ENCODE data around the gene ACYP1. TPM values are rescaled to one million over a fixed set of nuclear protein-coding genes. Genes with fewer than 3 reads are reported as not detected.

ACYP1 gene
- total RNA-seq, 1 donor from 2014 or later: 11.7 TPM

DNA sequence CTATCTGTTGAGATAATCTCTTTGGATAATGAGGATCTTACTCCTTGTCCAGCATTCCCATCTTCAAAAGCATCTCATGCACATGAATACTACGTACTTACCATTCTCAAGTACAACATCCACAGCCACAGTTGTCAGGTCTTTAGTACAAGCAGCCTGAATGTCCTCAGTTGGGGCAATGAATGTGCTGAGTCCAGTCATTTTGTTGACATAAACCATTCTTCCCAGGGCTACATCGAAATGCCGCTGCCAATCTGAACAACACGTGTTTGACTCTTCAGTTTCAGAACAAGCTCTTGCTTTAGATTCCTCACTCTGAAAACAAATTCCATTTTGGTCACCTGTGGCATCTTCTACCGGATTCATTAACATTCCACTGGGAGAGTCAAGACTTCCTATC, 17.5 kb downstream of the ACYP1 start:
- ATAC-seq (no peak), DNase-seq (no peak)
- intact Hi-C loops (cut with micrococcal nuclease): no loop called here

- intact Hi-C loops (cut with micrococcal nuclease): no loop called here
- DNase-seq (no peak), ATAC-seq (no peak)
Measured at GRCh38 chr14:75044752-75045151, 19.1 kb downstream of the ACYP1 start.

DNA sequence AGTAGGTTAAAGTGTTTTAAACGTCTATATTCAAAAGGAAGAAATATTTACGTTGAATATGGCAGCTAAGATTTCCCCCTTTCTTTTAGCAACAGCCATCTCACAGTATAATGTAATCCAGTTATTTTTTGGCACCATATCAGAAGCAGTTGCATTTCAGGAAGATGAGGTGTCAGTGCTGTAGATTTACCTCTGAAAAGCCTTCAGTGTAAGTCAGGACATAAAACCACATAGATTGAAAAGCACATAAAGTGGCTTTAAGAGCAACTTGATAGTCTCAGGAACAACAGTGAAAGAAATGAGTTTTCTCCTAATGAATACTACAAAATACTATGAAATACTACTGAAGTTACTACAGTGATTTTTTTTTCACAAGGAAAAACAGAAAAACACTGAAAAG, 19.5 kb downstream of the ACYP1 start:
- no peak for DNase-seq
- intact Hi-C loops (cut with micrococcal nuclease): no loop called here
- ATAC-seq: no peak

- intact Hi-C loops (cut with micrococcal nuclease): no loop called here
- DNase-seq (no peak), ATAC-seq (no peak)
Measured at GRCh38 chr14:75042035-75042434, 21.8 kb downstream of the ACYP1 start.

GRCh38 chr14:75041613-75042012, 22.2 kb downstream of the ACYP1 start:
- DNase-seq (no peak), ATAC-seq (no peak)
- intact Hi-C loops (cut with micrococcal nuclease): no loop called here

DNA sequence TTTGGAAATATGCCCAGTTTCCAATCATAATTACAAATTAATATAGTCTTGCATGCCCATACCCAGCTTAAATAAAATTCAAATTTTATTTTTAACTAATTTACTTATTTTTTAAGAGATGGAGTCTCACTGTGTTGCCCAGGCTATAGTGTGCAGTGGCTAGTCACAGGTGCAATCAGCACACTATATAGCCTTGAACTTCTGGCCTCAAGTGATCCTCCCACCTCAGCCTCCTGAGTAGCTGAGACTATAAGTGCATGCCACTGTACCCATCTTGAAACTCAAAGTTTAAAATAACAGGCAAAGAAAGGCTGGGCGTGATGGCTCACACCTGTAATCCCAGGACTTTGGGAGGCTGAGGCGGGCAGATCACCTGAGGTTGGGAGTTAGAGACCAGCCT, 22.9 kb downstream of the ACYP1 start:
- DNase-seq: no peak
- no peak for ATAC-seq
- intact Hi-C loops (cut with micrococcal nuclease): no loop called here

DNA sequence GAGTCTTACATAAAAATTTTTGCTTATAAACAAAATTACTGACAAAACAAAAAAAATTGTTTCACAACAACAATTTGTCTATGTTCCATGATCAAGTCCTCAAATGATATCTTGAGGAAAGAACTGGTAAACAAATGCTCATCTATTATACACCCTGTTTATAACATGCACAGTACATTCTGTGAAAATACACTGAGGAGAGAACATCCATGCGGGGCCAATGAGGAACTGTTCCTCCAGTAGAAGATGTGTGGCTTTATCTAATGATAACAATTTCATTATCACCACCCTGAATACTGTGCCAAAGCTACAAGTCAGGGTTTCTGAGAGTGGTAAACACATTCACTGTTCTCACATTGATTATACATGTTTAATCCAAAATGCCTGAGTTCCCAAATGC, 23.3 kb downstream of the ACYP1 start:
- intact Hi-C loops (cut with micrococcal nuclease): no loop called here
- DNase-seq: no peak
- no peak for ATAC-seq

DNA sequence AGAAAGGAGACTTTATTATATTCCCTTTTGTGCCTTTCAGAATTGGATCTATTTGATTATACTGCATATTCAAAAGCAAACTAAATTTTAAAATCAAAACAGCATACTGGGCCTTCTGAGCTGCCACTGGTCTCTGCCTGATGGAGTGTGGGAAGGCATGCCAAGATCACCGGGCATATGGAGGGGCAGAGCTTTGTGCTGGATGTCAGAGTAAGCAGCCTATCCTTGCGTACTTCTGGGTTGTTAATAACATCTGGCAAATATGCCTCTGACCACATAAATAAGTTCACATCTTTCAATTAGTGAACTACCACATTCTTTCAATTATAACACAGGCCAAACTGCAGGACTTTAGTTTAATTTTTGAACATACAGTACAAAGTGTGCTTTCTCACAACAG, 30.9 kb downstream of the ACYP1 start:
- intact Hi-C loops (cut with micrococcal nuclease): no loop called here
- no peak for DNase-seq
- ATAC-seq: no peak

GRCh38 chr14:75030147-75030546, 33.7 kb downstream of the ACYP1 start:
- DNase-seq (no peak), ATAC-seq (no peak)
- intact Hi-C loops (cut with micrococcal nuclease): no loop called here

- intact Hi-C loops (cut with micrococcal nuclease): no loop called here
- DNase-seq (no peak), ATAC-seq (no peak)
Measured at GRCh38 chr14:75025876-75026275, 37.9 kb downstream of the ACYP1 start.

- ATAC-seq (no peak), DNase-seq (no peak)
- intact Hi-C loops (cut with micrococcal nuclease): no loop called here
Measured at GRCh38 chr14:75025082-75025481, 38.7 kb downstream of the ACYP1 start.

DNA sequence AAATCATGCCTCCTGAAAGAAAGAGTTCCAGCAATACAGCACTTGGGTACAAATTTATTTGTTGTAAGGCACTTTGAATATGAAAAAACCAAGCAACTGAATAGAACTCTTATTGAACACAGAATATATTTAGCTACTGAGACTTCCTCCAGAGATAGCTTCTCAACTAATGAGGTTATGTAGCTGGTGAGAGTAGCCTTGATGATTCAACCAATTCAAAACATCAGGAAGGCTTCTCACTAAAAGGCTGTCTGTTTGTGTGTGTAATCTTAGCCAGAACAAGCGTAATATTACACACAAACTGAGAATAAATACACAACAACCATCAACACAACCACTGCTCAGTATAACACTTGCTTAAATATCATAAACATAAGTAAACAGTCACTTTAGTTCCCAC, 40.7 kb downstream of the ACYP1 start:
- intact Hi-C loops (cut with micrococcal nuclease): no loop called here
- DNase-seq: no peak
- no peak for ATAC-seq

DNA sequence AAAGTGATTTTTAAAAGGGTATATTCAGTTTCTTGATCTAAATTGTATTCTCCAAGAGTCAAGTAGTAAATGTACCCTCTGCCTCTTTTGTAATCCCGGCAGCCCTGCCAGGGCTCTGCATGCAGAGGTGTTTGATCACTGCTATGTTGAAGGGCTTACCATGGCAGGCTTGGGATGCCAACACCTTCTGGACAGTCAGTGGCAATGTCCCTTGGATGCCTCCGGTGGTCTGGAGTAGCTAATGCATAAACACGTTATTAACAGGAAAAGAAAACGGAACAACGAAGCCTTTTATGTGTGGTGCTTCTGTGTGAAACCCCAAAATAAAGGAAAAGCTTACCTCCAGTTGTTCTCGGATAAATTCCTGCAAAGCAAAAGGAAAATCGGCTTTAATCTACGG, 41.2 kb downstream of the ACYP1 start:
- intact Hi-C loops (cut with micrococcal nuclease): no loop called here
- ATAC-seq: peak; percentile 98

DNA sequence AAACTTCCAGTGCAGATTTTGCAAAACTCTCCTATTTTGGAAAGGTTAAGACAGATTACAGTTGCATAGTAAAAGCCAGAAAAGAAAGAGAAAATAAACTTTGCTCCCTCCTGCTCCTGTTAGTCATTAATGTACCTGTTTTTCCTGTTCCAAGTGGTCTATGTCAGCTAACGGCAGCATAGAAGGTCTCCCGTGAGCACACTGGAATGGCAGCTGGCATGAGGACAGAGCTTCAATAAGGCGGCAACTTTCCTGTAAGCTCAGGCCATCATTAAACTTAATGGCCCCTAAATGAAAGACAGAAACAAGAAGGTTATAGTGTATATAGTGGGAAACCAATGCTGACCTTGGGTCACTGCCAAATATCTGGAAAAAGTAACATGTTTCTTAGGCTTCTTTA, 45.1 kb downstream of the ACYP1 start:
- DNase-seq (no peak), ATAC-seq (no peak)
- intact Hi-C loops (cut with micrococcal nuclease): loop anchor here (10.0 kb wide), 1 partner anchor 74 kb away; no protein-coding TSS in a partner anchor

More for the DNA sequence above, 41.2 kb downstream of the ACYP1 start:
- peak; percentile 75 for DNase-seq

DNA sequence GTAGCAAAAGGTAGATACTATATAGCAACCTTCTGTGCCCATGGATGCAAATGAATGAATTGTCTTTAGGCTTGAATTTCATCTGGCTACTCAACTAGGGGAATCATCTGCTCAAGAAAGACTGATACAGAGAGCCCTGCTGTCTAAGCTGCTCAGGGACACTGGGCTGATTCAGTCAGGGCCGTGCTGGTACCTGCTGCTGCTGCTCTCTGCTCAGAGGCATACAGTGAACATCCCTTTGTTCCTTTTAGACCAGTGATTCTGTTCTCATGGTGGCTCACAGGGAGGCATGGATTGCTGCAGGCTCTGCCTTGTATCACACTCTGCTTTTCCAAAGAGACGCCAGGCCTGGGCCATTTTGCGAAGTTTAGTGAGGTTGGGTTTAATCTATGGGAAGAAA, 47.0 kb downstream of the ACYP1 start:
- no peak for DNase-seq
- intact Hi-C loops (cut with micrococcal nuclease): loop anchor here (10.0 kb wide), 1 partner anchor 72 kb away; no protein-coding TSS in a partner anchor
- no peak for ATAC-seq

DNA sequence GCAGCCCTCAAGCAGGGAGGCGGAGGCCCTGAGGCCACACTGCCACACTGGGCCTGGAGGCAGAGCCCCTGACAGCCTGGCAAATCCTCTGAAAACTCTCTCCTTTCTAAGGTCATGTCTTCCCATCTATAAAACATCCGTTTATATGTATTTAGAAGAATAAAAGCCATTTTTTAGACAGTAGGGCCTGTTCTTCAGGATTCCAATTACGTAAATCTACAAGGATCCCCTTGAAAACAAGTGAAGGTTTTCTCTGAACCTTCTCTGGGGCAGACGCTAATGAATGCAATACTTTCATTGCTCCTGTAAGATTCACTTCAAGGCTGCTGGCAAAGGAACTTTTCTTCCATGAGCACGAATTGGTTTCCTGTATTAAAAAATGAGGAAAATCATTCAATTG, 48.3 kb downstream of the ACYP1 start:
- ATAC-seq (no peak), DNase-seq (no peak)
- intact Hi-C loops (cut with micrococcal nuclease): loop anchor here (10.0 kb wide), 1 partner anchor 71 kb away; no protein-coding TSS in a partner anchor

GRCh38 chr14:75013290-75013689, 50.5 kb downstream of the ACYP1 start:
- intact Hi-C loops (cut with micrococcal nuclease): loop anchor here (10.0 kb wide), 1 partner anchor 68 kb away; no protein-coding TSS in a partner anchor
- DNase-seq (peak; percentile 54), ATAC-seq (peak; percentile 79)

DNA sequence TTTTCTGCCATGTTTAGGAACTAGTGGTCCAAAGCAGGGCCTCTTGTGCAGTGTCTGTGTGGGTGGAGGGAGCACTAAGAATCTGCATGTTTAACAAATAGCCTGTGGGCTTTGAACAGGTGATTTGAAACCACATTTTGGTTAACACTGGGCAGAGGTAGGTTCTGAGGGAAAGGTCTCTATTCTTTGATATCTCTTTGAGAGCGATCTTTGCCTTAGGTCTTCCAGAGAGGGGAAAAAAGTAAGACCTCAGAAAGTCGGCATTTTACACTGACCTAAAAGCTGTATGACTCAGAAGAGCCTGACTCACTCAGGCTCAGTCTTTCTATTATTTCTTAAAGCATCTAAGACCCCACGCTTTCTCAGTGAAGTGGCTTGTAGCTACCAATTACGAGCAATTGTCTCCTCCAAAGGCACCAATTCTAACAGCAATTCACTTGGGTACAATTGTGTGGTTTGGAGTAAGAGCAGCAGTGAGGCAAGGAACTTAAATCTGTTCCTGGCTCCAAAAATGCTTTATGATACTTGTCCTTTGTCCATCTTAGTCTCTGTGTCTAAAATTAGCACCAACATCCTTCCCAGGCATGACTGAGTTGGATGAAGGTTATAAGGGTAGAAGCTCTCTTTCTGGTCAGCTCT, 52.3 kb downstream of the ACYP1 start:
- intact Hi-C loops (cut with micrococcal nuclease): loop anchor here (10.0 kb wide), 1 partner anchor 67 kb away; no protein-coding TSS in a partner anchor
- peak; percentile 66 for ATAC-seq
- no peak for DNase-seq

DNA sequence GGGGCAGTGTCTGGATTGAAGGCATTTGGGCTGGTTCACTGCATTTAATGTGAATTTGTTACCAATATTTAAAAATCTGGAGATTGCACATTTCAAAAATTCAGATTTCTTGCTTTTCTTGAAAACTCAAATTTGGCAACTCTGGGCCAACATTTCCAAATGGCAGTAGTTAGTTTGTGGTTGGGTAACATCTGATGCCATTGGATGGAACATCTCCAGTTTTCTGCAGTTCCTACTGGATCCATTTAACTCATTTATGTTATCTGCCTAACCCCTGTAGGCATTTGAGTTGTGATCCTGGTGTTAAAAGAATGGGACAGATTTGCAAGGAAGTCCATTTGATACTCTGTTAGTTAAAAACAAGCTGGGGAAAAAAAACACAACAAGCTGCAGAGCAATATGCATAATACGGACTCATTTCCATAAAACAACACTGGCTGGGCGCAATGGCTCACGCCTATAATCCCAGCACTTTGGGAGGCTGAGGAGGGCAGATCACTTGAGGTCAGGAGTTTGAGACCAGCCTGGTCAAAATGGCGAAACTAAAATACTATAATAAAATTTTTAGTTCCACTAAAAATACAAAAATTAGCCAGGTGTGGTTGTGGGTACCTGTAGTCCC, 53.2 kb downstream of the ACYP1 start:
- DNase-seq (no peak), ATAC-seq (no peak)
- intact Hi-C loops (cut with micrococcal nuclease): loop anchor here (10.0 kb wide), 1 partner anchor 66 kb away; no protein-coding TSS in a partner anchor

DNA sequence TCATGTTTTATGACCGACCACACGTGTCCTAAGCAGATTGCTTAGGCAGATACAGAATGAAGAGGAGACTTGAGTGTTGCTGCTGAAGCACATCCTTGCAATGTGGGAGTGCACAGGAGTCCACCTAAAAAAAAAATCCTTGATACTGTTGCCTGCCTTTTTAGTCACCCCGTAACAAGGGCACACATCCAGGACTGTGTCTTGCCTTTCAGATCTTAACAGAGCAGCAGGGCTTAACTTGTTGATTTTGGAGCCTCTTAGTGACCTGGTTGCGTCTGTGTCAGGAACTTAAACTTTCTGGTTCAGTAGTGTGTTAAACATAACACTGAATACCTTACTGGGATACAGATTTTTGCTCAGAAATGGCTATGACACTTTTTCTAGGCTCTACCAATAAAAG, 54.6 kb downstream of the ACYP1 start:
- intact Hi-C loops (cut with micrococcal nuclease): no loop called here
- DNase-seq (no peak), ATAC-seq (no peak)

DNA sequence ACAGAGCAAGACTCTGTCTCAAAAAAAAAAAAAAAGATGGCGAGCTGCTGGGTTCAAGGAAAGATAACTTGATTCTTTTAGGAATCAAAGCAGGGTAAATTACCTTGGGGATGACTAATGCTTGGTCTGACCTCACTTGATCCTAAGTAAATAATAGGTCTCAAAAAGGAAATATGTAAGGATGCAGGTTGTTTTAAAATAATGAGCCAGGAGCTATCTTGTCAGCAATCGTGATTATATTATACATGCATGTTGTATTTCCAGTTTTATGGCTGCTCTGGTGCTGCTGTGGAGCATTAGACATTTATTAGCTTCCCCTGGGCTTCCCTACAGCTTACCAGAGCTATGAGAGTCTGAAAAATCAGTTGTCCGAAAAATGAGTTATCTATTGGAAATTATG, 58.5 kb downstream of the ACYP1 start:
- intact Hi-C loops (cut with micrococcal nuclease): no loop called here
- DNase-seq: no peak
- no peak for ATAC-seq
